Measurements from ENCODE around the gene CHRNB1.

The CHRNB1 gene

DNA sequence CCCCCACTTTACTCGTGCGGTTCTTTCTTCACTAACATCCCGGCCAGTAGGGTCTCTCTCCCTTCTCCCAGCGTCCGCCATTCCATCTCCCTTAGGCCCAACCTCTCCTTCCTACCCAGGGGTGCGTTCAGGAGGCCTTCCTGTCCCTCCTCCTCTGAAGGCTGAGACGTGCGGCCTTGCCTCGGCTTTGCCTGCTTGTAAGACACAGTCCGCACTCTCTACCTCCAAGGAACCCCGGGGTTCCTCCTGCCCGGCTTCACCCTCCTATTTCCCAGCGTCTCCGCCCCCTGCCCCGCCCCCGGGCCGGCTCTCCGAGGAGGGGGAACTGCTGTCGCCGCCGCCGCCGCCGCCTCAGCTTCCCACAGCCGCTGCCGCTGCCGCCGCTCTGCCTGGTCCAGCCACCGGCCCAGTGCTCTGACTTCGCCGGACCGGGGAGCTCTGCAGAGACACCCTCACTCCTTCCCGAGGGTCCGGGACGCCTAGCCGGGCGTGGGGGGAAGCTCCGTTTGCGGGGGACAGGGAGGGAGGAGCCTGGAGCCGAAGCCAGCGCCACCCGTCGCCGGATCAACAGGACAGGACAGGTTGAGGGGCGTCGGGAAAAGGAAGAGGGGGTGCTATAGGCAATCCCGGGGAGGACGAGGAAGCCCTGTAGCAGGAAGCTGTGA, 6.8 kb upstream of the CHRNB1 start:
- peak; percentile 57 for DNase-seq (ENCODE audit: low read depth)

DNA sequence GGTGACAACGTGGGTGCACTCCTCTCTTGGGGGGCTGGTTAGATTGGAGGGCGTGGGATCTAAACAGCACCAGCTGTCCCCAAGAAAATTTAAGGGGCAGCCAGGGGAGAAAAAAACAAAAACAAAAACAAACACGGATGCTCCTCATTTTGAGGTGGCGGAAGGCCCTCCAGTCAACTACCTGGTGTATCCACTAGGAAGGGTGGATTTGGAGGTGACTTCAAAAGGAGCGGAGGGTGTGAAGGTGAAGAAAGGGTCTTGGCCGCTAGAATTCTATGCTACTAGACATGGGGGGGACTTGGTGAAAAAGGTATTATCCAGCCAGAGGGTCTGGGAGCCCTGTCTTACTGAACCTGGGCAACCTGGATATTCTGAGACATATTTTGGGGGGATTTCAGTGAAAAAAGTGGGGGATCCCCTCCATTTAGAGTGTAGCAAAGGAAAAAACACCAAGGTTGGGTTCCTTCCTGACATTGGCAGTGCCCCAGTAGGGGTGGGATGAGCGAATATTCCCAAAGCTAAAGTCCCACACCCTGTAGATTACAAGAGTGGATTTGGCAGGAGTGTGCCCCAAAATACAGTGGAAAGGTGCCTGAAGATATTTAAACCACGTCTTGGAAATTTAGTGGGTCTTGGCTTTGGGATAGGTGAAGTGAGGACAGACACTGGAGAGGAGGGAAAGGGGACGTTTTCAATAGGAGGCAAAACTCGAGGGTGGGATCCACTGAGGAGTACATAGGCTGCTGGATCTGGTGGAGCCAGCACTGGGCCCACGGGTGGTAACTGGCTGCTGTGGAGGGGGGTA, 6.0 kb upstream of the CHRNB1 start:
- DNase-seq (ENCODE audit: low read depth): no peak

DNA sequence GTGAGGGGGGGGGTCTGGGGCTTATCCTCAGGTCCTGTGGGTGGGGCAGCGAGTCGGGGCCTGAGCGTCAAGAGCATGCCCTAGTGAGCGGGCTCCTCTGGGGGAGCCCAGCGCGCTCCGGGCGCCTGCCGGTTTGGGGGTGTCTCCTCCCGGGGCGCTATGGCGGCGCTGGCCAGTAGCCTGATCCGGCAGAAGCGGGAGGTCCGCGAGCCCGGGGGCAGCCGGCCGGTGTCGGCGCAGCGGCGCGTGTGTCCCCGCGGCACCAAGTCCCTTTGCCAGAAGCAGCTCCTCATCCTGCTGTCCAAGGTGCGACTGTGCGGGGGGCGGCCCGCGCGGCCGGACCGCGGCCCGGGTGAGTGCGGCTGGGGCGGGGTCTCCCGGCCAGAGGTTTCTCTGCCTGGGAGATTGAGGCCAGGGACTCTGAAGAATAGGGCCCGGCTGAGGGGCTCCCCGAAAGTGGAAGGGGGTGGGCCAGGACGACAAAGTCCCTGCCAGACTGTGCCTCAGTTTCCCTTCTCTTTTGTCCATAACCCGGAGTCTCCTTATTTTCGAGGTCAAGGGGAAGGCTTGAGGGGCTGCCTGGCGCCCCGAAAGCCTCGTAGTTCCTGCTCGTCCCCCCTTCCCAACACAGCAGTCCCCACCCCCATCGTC, 5.3 kb upstream of the CHRNB1 start, which contains the start of gene FGF11:
FGF11 (plus strand) TSS at position 51 of the 651 bp plus-strand sequence; CDS start at position 160, 109 bp downstream.
- no peak for DNase-seq (ENCODE audit: low read depth)

DNA sequence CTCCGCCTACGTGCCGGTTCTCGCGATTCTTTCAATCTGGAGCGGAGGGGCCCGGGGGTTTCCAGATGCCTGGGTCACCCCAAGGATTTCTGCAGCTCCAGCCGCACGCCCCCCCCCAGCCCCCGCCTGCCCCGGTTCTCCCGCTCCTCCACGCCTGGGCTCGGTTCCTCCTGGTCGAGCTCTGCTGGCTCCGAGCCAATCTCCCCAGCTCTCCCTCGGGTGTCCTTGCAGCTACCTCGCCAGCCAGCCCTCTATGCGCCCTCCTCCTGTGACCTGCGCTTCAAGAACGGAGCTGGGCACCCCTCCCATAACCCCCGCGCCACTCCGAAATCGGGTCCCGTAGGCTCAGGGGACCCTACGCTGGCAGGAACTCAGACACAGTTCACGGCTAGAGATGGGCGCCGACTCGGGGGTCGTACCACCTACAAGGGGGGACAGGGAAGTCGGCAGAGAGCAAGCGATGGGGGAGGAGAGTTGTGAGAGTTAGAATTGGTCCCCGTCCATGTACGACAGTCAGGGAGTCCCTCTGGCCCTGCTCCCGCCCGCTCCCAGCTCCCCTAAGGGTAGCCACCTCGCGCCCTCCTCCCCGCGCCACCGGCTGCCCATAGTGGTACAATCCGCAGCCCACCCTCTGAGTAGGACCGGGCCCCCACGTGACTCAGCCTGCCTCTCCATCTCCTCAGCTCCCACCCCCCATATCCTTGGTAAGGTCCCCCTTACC, 4.6 kb upstream of the CHRNB1 start:
- peak; percentile 22 for DNase-seq (ENCODE audit: low read depth)

DNA sequence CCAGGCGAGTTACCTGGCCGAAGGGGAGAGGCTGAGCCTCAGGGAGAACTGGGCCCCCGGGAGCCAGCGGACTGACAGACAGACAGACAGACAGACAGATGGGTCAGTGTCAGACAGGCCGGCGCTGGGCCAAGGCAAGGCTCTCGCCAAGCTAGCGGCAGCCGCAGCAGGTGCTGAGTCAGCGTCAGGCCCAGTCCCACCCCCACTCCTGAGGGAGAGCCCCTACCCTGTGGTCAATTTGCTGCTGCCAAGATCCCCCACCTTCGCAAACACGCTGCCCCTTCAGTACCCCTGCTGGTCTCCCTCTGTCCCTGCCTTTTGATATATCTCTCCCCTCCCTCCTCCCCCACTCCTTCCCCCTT, 4.0 kb upstream of the CHRNB1 start:
- no peak for DNase-seq (ENCODE audit: low read depth)

DNA sequence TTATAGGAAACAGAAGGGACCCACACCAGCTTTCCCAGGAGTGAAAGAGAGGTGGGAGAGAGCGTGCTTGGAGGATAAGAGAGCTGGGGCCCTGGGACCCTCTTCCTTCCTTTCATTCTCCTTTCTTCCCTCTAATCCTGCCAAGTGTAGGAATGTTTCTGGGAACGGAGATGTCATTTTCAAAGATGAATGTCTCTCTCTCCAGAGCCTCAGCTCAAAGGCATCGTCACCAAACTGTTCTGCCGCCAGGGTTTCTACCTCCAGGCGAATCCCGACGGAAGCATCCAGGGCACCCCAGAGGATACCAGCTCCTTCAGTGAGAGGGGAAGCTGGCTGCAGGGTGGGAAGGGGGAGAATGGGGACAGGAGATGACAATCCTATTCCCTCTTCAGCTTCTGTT, 3.6 kb upstream of the CHRNB1 start:
- DNase-seq (ENCODE audit: low read depth): no peak

DNA sequence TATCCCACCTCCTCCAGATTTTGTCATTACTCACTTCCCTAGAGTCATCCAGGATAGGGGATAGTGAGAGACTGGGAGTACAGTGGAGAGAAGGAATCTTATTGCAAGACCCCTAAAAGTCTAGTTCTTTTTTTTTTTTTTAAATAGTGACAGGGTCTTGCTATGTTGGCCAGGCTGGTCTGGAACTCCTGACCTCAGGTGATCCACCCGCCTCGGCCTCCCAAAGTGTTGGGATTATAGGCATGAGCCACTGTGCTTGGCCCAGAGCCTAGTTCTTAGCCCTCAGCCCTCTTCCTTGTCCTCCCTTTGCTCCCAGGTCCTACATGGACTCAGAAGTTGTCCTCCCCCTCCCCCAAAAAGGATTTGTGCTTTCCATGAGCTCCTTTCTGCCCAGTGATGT, 2.7 kb upstream of the CHRNB1 start:
- no peak for DNase-seq (ENCODE audit: low read depth)

DNA sequence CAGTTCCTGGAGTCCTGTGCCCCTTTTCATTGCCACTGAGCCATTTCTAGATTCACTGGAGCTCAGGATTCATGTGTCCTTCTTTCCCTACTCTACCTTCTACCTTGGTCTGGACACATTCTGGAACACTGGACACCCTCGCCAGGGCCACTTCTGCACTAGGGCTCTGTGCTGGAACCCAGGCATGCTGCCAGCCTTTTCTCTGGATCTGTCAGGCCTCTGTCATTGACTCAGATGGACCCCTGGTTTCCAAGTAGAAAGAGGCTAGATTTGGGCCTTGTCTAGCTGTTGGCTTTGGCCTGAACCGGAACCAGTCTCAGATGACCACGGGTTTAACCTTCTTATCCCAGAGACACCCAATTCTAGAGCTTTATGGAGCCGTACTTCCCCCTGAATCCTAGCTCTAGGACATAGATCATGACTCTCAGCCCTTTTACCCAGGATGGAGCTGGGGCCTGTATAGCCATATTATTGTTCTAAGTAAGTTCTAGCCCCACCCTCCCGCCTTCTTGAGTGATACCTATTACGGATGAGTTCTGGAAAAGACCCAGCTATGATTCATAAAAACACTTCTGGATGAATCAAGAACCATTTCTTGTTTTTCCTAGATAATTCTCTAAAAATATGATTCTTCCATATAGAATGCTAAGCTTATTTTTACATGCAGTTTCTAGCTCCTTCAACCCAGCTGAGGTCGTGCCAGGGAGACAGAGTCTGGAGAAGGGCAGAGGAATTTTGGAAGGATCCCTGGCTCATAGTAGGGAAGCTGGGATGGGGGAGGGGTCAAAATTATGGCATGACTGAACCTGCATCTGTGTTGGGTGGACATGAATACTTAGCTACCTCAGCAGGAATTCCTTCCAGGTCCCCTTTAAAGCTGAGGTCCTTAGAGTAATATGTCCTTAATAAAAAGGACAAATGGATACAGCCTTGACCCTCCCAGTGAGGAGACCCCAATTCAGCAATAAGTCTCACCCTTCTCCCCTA, 1.1 kb upstream of the CHRNB1 start:
- DNase-seq (ENCODE audit: low read depth): no peak

DNA sequence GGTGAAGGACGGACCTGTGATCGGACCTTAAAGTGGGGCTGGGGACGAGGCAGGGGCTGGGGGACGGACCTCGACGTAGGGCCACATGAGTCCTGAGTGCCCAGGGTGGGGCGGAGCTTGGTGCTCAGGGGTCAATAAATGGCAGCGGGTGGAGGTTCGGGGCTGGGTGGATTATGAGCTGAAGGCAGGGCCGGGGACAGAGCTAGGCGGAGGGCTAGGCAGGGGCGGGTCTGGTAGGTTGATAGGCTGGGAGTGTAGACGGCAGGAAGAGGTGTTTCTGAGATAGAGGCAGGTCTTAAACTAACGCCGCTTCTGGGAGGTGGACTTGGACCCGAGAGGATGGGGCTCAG, 733 bp downstream of the CHRNB1 start:
- no peak for DNase-seq (ENCODE audit: low read depth)

DNA sequence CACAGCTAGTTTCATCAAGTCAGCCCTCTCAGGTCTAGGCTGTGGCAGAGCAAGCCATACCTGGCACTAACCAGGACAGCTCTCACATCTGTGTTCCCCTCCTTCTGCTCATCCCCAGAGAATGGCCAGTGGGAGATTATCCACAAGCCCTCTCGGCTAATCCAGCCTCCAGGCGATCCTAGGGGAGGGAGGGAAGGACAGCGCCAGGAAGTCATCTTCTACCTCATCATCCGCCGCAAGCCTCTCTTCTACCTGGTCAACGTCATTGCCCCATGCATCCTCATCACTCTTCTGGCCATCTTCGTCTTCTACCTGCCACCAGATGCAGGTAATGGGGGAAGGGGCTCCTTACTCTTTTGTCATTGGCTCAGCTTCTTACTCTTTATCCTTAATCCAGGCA, 3.6 kb downstream of the CHRNB1 start:
- DNase-seq (ENCODE audit: low read depth): no peak

DNA sequence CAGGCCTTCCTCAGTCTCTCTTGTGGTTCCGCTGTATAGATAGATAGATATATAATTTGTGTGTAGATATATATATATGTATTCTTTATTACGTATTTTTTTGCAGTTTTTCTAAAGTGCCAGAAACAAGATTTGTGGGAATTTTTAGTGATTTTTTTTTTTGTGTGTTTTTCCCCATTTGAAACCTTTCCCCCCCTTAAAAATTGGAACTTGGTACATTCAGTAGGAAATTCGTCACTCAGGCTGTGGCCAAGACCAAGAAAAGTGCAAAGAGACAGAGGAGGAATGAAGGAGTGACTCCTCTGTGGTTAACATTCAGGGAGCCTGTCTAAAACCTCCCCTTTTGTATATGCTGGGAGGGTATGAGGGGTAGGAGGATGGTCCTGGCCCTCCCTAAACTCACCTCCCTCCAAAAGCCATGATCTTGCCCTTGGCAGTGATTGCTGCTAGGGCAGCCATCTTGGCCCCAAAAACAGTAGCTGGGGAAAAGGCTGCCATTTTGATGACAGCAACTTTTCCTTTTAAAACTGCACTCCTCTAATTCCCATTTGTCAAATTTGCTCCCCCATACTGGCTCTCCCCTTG, 15.2 kb downstream of the CHRNB1 start:
- DNase-seq (ENCODE audit: low read depth): no peak

DNA sequence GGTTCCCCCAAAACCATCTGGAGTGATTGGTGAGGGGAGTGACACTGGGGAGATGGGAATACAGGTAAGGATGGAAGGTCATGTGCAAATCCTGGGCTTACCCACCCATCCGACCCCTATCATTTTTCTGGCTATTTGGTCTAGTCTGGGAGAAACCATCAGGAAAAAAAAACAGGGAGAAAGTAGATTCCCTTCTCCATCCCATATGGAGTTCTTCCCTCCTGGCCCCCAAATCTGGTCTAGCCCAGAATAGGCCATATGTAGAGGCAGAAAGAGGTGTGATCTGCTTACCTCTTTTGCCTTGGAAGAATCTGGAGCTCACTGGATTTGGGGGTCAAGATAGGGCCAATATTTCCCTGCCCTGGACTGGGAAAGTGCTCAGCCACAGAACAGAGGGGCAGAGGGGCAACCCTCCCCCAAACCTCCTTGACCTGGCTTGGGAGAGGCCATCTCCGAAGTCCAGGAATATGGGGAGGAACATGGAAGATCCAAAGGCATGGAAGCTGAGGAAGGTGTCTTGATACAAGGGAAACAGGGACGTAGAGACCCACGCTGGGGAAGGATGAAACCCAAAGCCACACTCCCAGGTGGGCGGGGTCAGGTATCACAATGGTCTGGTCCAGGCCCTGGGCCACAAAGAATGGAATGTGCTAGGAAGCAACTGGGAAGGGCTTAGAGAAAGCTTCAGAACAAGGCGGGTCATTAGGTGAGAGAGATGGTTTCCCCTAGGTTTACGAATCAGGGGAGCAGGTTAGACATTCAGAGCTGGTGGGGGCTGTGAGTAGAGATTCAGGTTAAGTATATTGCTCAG, 16.2 kb downstream of the CHRNB1 start:
- DNase-seq (ENCODE audit: low read depth): no peak

DNA sequence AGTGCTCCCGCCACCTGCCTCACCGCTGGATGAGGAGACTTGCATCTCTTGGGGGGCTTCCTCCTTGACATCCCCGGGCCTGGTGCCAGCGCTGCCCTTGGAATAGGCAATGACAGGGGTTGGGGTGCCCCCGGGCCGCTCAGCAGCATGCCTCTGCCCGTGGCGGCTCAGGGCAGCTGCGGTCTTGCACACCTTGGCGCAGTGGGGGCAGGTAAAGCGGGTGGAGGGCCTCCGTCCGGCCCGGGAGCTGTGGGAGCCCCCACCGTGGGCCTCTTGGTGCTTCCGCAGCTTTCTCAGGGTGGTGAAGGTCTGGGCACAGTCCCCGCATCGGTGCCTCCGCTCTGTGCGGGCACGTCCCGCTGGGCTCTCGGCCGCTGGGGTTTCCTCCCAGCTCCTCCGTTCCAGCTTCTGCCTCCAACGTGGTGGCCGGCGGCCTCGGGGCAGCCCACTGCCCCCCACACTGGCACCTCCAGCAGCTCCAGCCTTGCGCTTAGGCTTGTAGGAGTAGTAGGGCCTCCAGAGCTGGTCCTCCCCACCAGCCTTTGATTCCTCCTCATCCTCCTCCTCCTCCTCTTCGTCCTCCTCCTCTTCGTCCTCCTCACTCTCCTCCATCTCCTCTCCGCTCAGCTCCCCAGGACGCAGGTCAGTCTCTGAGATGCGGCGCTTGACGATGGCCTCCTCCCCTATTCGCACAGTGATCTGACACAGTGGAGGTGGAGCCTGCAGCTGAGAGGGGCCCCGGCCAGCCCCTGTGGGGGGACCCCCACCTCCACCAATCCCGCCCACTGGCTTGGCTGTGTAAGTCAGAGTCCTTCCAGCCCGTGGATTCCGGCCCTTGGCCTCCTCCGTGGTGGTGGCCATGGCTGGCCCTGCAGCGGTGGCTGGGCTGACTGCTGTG, 17.9 kb downstream of the CHRNB1 start:
- DNase-seq (ENCODE audit: low read depth): no peak

DNA sequence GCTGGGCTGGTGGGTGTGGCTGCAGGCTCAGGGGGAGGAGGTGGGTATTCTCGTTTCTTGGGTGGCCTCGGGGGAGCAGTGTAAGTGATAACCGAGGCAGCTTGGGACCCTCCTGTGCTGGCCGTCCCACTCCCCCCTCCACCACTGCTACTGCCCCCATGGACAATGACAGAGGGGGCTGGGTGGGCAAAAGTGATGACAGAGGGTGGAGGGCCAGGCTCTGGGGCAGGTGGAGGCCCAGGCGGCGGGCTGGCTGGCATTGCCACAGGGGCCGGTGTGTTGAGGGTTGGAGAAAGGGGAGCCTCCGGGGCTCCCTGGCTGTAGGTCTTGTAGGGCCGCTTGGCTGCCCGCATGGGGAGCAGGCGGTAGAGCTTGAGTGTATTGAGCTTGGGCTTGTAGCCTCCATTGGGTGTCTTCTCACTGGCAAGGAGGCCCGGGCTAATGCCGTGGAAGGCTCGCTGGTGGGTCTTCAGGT, 18.5 kb downstream of the CHRNB1 start:
- no peak for DNase-seq (ENCODE audit: low read depth)

DNA sequence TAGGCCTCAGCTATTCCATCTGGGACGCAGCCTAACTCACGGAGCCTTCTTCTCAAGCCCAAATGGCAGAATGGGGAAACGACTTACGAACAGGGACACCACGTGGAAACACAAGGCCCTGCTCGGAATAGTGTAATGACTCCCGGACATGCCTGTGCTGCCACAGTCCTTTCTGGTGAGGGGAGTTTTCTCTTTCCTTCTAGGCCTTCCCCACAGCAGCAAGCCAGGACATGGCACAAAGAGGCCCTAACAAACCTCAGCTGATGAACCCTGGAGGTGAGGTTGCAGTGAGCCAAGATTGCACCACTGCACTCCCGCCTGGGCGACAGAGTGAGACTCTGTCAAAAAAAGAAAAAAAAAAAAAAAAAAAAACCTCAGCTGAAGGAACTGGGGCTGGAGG, 19.2 kb downstream of the CHRNB1 start:
- no peak for DNase-seq (ENCODE audit: low read depth)

DNA sequence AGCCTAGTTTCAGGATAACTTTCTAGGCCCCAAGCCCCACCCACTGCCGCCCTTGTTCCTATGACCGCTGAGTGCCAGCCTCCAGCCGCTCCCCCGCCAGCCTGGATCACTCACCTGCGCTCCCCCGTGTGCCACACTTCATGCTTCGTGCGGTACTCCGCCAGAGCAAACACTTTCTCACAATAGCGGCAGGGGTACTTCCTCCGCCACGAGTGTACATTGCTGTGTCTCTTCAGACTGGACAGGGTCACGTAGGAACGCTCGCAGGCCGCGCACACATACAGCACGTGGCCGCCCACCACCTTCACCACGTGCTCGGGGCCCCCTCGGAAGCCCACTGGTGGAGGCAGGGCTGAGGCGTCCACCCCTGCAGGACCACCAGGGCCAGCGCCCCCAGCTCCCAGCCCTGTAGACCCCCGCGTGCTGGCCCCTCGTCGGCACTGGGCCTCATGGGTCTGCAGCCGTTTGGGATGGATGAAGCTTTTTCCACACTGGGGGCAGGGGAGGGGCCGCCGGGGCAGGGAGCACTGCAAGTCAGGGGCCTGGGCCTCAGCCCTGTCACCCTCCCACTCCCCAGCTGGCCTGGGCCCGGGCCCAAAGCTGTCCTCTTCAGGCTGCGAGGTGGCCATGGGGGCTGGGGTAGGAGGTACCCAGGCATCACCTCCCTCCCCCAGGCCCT, 20.9 kb downstream of the CHRNB1 start:
- no peak for DNase-seq (ENCODE audit: low read depth)

DNA sequence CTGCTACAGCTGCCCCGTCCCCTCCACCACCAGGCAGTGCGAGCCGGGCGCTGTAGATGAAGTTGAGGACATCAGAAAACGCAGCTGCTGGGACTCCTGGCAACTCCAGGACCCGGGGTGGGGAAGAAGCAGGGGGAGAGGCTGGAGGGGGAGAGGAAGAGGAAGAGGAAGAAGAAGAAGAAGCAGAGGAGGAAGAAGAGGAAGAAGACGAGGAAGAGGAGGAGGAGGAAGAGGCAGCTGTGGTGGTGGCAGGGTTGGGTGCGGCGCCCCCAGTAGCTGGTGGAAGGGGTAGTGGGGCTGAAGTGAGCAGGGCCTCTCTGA, 21.4 kb downstream of the CHRNB1 start:
- no peak for DNase-seq (ENCODE audit: low read depth)

DNA sequence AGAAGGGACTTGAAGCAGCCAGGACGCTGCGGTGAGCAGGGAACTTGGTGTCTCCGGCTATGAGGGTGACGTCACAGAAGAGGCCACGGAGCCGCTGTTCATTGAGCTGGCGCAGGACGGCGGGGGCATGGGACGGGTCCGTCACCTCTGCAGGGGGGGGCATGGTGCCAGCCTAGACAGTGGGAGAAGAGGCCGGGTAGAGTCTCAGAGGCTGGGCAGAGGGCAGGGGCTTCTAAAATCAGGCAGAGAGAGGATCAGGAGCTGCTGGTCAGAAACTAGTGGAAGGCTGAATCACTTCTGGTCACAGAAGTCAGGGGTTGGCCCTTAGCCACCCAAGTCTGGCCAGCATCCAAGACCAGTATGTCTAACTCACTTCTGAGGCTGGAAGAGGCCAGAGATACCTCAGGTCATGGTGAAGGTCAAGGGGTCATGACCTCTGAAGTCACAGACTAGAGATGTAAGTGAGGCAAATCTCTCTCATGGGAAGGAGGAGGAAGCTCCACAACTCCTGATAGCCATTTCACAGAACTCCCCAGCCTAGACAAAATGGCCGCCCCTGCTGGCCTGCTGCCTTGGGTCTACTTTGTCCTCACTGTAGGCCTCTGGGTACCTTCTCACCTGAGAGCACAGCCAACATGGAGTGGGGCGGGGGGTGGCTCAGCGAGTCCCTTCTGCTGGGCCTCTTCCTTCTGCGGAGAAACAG, 21.9 kb downstream of the CHRNB1 start:
- no peak for DNase-seq (ENCODE audit: low read depth)
